AG04450 (cell line): ENCODE data around the gene PROSER2. TPM values are rescaled to one million over a fixed set of nuclear protein-coding genes. Genes with fewer than 3 reads are reported as not detected.
"Not testable (repeated sequence)": the region's sequence is repeated elsewhere in the genome, so short reads cannot be mapped to it uniquely, and the experiment has no call there.

Experiments used
- CTCF ChIA-PET: fragments of 300-600, 350-600 bp; formaldehyde crosslinking; extraction: SDS; loops from one replicate; lab custom pipeline; 2022; ENCODE audit warnings: antibody characterized with exemption, inconsistent platforms; lab: Charles Lee
- POLR2A ChIA-PET: fragments of 350-600 bp; formaldehyde crosslinking; extraction: SDS; loops from one replicate; lab custom pipeline; 2021; ENCODE audit warnings: antibody characterized with exemption, inconsistent platforms; lab: Yijun Ruan, JAX
- DNase-seq: peaks from one replicate; pipeline ENCODE4 v3.0.0-alpha.2; 2011; ENCODE audit warnings: low read depth, low spot score
- H3K27ac ChIP-seq: one replicate; pipeline ENCODE4 v1.5.1; 2012; ENCODE audit warnings: low read depth, low read length, control low read depth
- H3K27me3 ChIP-seq: one replicate; pipeline ENCODE4 v1.6.0; 2012; ENCODE audit warnings: low read length; ENCODE audit not compliant: control insufficient read depth, insufficient read depth
- H3K4me3 ChIP-seq: 2 replicates; pipeline ENCODE4 v1.5.1; 2011; ENCODE audit warnings: mild to moderate bottlenecking, low read depth, low read length, control low read depth
- H3K9me3 ChIP-seq: 2 replicates; pipeline ENCODE4 v1.5.1; 2012; ENCODE audit warnings: low read length; ENCODE audit not compliant: control insufficient read depth, insufficient read depth
- CTCF ChIP-seq: IDR thresholded peaks from 2 replicates; pipeline ENCODE4 v1.5.1; 2011; ENCODE audit warnings: low read depth, low read length, control low read depth, inconsistent platforms
- polyA plus RNA-seq: library from polyadenylated mRNA; depleted of rRNA; stranded (reverse); fragments of >200 nt; gene quantifications from 2 replicates; pipeline ENCODE4 v1.2.3, GENCODE V29; 2011

Gene PROSER2
- polyA plus RNA-seq, 1 experiment = 0.53 TPM

- no peaks in the 10 kb centered on the region for H3K27me3 ChIP-seq
- no peak overlapping the region for H3K4me3 ChIP-seq
- ChIA-PET CTCF (no interaction called here), POLR2A (interaction anchor here (0.6 kb wide), 1 partner anchor 215 kb away, joined by 7 read pairs; no protein-coding TSS in a partner anchor)
- no peak for DNase-seq
- peaks cover 3% of the 10 kb centered on the region; the same call in 1 of the 2 replicates for H3K9me3 ChIP-seq
- H3K27ac ChIP-seq = no peak overlapping the region
- no peak for TF ChIP-seq CTCF
Measured at GRCh38 chr10:11887381-11888227, 64.4 kb downstream of the PROSER2 start.

GRCh38 chr10:11889263-11889662 lies 66.1 kb downstream of the PROSER2 start:
- CTCF ChIA-PET, DNase-seq, H3K27me3 ChIP-seq, H3K4me3 ChIP-seq, POLR2A ChIA-PET, H3K9me3 ChIP-seq, H3K27ac ChIP-seq: not testable (repeated sequence)

GRCh38 chr10:11891776-11892486 lies 68.8 kb downstream of the PROSER2 start:
- TF ChIP-seq CTCF = no peak
- H3K9me3 ChIP-seq = peaks cover 7% of the 10 kb centered on the region; the same call in 1 of the 2 replicates
- no peak overlapping the region for H3K27ac ChIP-seq
- POLR2A ChIA-PET = no interaction called here
- no peak for DNase-seq
- no peak overlapping the region for H3K4me3 ChIP-seq
- no peaks in the 10 kb centered on the region for H3K27me3 ChIP-seq
- CTCF ChIA-PET = no interaction called here

- CTCF ChIA-PET = no interaction called here
- no peaks in the 10 kb centered on the region for H3K27me3 ChIP-seq
- peaks cover 6% of the 10 kb centered on the region; the same call in 1 of the 2 replicates for H3K9me3 ChIP-seq
- H3K4me3 ChIP-seq = no peak overlapping the region
- TF ChIP-seq CTCF = no peak
- no peak overlapping the region for H3K27ac ChIP-seq
- no peak for DNase-seq
- POLR2A ChIA-PET = interaction anchor here (0.6 to 0.7 kb wide), 2 partner anchors 305 to 1102 kb away, joined by 3 to 7 read pairs; no protein-coding TSS in a partner anchor
Measured at GRCh38 chr10:11893749-11894278, 70.7 kb downstream of the PROSER2 start.

- H3K4me3 ChIP-seq = no peak overlapping the region
- no peak for TF ChIP-seq CTCF
- ChIA-PET CTCF (no interaction called here), POLR2A (no interaction called here)
- no peak overlapping the region for H3K27ac ChIP-seq
- H3K9me3 ChIP-seq = peaks cover 9% of the 10 kb centered on the region; the same call in 1 of the 2 replicates
- DNase-seq = no peak
- no peaks in the 10 kb centered on the region for H3K27me3 ChIP-seq
Measured at GRCh38 chr10:11894381-11895107, 71.4 kb downstream of the PROSER2 start.
